Neuron (in vitro differentiated cells): ENCODE measurements around the gene INKA1.
"Not testable (repeated sequence)": the region's sequence is repeated elsewhere in the genome, so short reads cannot be mapped to it uniquely, and the experiment has no call there.

Source experiments
- H2AFZ ChIP-seq: one replicate; pipeline ENCODE4 v1.6.1; 2013; ENCODE audit warnings: low read depth, mild to moderate bottlenecking, inconsistent platforms, low read length, moderate library complexity
- H3K27me3 ChIP-seq: one replicate; pipeline ENCODE4 v1.6.1; 2013; ENCODE audit warnings: low read length; ENCODE audit not compliant: insufficient read depth
- H3K36me3 ChIP-seq: one replicate; pipeline ENCODE4 v1.6.1; 2013; ENCODE audit warnings: low read length; ENCODE audit not compliant: insufficient read depth
- H3K4me1 ChIP-seq: one replicate; pipeline ENCODE4 v1.6.1; 2013; ENCODE audit warnings: low read length; ENCODE audit not compliant: insufficient read depth
- H3K4me3 ChIP-seq: 2 replicates; pipeline ENCODE4 v1.5.1; 2013; ENCODE audit warnings: mild to moderate bottlenecking, low read length, moderate library complexity
- H3K9me3 ChIP-seq: one replicate; pipeline ENCODE4 v1.6.1; 2013; ENCODE audit warnings: low read length

The INKA1 gene

DNA sequence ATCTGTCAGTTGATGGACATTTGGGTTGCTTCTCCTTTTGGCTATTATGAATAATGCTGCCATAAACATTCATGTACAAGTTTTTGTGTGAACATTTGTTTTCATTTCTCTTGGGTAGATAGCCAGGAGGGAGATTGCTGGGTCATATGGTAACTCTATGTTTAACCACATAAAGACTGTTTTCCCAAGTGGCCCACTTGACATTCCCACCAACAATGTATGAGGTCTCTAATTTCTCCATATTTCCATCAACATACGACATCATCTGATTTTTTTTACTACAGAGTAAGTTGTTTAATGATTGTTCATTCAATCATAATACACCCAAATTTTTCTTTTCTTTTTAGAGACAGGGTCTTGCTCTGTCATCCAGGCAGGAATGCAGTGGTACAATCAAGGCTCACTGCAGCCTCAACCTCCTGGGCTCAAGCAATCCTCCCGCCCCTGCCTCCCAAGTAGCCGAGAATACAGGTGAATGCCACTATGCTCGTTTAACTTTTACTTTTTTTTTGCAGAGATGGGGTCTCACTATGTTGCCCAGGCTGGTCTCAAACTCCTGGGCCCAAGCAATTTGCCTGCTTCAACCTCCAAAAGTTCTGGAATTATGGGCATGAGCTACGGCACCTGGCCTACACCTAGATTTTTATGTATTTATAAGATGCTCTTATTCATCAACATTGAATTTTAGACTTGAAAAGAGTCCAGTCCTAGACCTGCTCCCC lies 23.5 kb upstream of the INKA1 start:
- Histone ChIP-seq H3K36me3 (peaks cover 30% of the 10 kb centered on the region), H2AFZ (no peak overlapping the region), H3K4me3 (no peak overlapping the region), H3K4me1 (no peaks in the 10 kb centered on the region), H3K27me3 (no peaks in the 10 kb centered on the region), H3K9me3 (no peaks in the 10 kb centered on the region)

DNA sequence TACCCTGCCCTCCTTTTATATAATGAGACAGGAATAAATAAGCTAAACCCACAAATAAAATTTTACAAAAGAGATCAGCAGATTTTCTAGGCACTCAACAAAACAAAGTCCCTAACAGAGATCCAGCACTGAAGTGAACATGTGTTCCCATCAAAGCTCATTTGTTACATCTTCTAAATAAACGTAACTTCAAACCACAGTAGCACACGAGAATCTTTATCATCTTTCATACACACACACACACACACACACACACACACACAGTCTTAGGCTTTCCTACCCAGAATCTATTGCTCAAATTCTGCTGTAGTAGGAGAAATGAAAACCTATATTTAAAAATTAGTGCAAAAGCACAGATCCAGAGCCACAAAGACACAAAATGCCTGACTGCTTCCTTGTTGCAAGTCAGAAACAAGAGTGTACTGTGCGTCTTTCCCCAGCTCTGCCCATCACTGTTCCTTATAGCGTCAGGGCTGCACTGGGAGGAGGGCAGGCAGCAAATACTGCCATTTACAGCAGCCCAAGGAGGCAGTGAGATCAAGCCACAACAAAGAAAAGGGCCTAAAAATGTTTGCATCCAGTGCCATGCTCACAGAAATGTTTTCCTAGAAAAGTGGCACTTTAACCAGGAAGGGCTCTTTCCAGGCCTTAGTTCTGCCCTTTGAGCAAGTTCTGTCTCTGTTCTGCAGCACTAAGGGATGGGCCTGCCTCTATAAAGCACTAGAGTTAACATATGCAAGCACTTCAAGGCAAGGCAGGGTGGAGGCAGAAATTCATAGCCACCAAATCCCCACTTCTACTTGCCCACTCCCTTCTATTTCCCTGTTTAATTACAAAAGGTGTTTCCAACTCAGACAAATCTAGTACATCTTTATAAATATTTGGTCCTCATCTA lies 22.7 kb upstream of the INKA1 start:
- H3K36me3 ChIP-seq, result peaks cover 27% of the 10 kb centered on the region
- H3K27me3 ChIP-seq, result no peaks in the 10 kb centered on the region
- no peaks in the 10 kb centered on the region for H3K9me3 ChIP-seq
- no peak overlapping the region for H3K4me3 ChIP-seq
- peaks cover 5% of the 10 kb centered on the region for H3K4me1 ChIP-seq
- H2AFZ ChIP-seq, result no peak overlapping the region

GRCh38 chr3:49780975-49781365 lies 22.1 kb upstream of the INKA1 start:
- not testable (repeated sequence) for H3K9me3 ChIP-seq, H3K4me1 ChIP-seq, H3K27me3 ChIP-seq, H2AFZ ChIP-seq, H3K4me3 ChIP-seq
- peaks cover 23% of the 10 kb centered on the region for H3K36me3 ChIP-seq

DNA sequence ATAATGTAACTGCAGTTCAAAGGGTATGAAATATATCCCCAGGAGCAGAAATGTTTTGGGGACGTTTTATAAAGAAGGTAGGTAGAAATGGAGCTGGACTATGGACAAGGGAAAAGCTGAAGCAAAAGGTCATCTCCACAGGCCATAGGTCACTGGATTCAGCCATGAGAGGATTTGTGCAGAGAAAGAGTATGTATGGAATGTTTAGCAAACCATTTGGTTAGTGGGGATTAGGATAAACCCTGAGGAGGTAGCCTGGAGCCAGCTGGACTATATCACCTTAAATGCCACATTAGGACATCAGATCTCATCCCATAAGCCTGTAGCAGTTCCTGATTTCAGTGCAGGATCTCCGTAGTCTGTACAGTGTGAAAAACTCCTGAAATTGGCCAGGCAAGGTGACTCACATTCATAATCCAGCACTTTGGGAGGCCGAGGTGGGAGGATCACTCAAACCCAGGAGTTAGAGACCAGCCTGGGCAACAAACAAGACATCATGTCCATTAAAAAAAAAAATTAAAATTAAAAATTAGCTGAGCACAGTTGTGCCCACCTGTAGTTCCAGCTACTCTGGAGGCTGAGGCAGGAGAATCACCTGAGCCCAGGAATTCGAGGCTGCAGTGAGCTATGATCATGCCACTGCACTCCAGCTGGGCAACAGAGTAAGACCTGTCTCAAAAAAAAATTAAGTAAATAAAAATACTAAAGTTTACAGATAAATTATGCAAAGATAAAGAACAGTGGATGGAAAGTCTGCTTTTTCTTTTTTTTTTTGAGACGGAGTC lies 21.5 kb upstream of the INKA1 start:
- H3K27me3 ChIP-seq, result no peaks in the 10 kb centered on the region
- H3K4me1 ChIP-seq, result peaks cover 7% of the 10 kb centered on the region
- H3K4me3 ChIP-seq, result no peak overlapping the region
- no peak overlapping the region for H2AFZ ChIP-seq
- no peaks in the 10 kb centered on the region for H3K9me3 ChIP-seq
- peaks cover 23% of the 10 kb centered on the region for H3K36me3 ChIP-seq

DNA sequence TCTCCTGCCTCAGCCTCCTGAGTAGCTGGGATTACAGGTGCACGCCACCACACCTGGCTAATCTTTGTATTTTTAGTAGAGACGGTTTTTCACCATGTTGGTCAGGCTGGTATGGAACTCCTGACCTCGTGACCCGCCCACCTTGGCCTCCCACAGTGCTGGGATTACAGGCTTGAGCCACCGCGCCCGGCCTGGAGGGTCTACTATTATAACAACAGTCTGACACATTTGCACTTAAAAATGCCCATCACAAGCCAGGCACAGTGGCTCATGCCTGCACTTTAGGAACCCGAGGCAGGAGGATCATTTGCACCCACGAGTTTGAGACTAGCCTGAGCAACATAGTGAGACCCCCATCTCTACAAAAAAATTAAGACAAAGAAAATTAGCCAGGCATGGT lies 20.8 kb upstream of the INKA1 start:
- not testable (repeated sequence) for H3K27me3 ChIP-seq, H3K9me3 ChIP-seq, H2AFZ ChIP-seq, H3K4me3 ChIP-seq, H3K4me1 ChIP-seq
- peaks cover 21% of the 10 kb centered on the region for H3K36me3 ChIP-seq

GRCh38 chr3:49785565-49786356 lies 17.3 kb upstream of the INKA1 start:
- Histone ChIP-seq H2AFZ (no peak overlapping the region), H3K27me3 (no peaks in the 10 kb centered on the region), H3K4me1 (peaks cover 14% of the 10 kb centered on the region), H3K36me3 (peaks cover 10% of the 10 kb centered on the region), H3K9me3 (no peaks in the 10 kb centered on the region), H3K4me3 (peak overlapping the region; percentile 81)

DNA sequence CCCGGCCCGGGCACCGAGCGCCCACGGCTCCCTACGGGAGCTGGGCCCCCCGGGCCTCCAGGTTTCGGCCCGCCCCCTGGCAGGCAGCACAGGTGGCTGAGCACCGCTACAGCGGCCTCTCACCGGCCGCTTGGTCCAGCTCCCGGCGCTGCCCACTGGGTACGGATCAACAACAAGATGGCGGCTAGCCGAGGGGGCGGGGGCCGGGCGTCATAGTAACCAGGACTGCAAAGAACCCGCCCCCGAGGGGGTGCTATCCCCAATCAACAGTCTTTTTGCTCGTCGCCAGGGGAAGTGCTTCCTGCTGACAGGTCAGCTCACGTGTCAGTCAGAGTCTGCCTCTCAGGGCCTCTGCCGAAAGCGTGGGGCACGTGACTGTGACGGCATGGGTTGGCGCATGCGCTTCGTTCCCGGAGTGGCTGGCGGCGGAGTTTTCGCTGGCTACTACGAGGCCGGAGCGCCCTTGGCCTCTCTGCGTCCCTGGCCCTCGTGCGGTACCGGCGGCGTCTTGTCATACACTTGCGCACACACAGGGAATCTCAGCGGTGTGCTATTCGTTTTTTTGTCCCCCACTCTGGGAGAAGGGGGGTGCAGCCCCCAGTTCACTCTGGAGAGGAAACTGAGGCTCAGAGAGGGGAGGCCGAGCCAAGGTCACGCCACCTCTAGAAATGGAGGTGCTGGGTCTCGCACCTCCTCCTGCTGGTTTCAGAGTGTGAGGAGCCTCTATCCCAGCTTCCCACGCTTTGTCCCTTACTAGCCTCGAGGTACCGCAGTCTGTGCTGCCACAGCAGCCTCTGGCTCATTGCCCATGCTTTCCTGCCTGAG lies 16.5 kb upstream of the INKA1 start, which contains the start of gene IP6K1:
IP6K1 (minus strand) TSS at position 186 of the 825 bp plus-strand sequence. CDS start 38,502 bp downstream, outside the sequence.
- no peaks in the 10 kb centered on the region for H3K9me3 ChIP-seq
- peaks cover 7% of the 10 kb centered on the region for H3K36me3 ChIP-seq
- no peak within 1 kb of the TSS for H2AFZ ChIP-seq
- H3K27me3 ChIP-seq, result no peaks in the 10 kb centered on the region
- peaks cover 20% of the 10 kb centered on the region for H3K4me1 ChIP-seq
- peak within 1 kb of the TSS; percentile 81 for H3K4me3 ChIP-seq

DNA sequence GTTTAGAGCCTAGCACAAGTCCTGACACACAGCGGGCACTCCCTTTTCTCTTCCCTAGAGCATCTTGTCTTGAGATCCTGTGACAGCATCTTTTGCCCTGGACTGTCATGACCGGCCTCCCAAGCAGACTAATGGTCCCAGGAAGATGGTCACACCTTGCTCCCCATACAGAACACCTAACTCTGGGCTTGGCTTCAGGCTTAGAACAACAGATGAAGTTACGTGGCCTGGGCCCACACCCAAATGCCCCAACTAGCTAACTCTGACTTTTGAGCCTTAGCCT lies 15.9 kb upstream of the INKA1 start:
- peaks cover 6% of the 10 kb centered on the region for H3K36me3 ChIP-seq
- no peaks in the 10 kb centered on the region for H3K9me3 ChIP-seq
- no peaks in the 10 kb centered on the region for H3K27me3 ChIP-seq
- no peak overlapping the region for H2AFZ ChIP-seq
- peaks cover 20% of the 10 kb centered on the region for H3K4me1 ChIP-seq
- peak overlapping the region; percentile 47 for H3K4me3 ChIP-seq

- peaks cover 20% of the 10 kb centered on the region for H3K4me1 ChIP-seq
- no peak overlapping the region for H3K4me3 ChIP-seq
- no peaks in the 10 kb centered on the region for H3K9me3 ChIP-seq
- peaks cover 4% of the 10 kb centered on the region for H3K36me3 ChIP-seq
- H3K27me3 ChIP-seq, result no peaks in the 10 kb centered on the region
- H2AFZ ChIP-seq, result no peak overlapping the region
Measured at GRCh38 chr3:49787536-49787935, 15.5 kb upstream of the INKA1 start.

GRCh38 chr3:49788056-49788455 lies 15.0 kb upstream of the INKA1 start:
- peaks cover 4% of the 10 kb centered on the region for H3K36me3 ChIP-seq
- no peak overlapping the region for H3K4me3 ChIP-seq
- H3K9me3 ChIP-seq, result no peaks in the 10 kb centered on the region
- peaks cover 20% of the 10 kb centered on the region for H3K4me1 ChIP-seq
- H3K27me3 ChIP-seq, result no peaks in the 10 kb centered on the region
- H2AFZ ChIP-seq, result no peak overlapping the region

- Histone ChIP-seq H3K4me3 (no peak overlapping the region), H3K27me3 (no peaks in the 10 kb centered on the region), H2AFZ (no peak overlapping the region), H3K9me3 (peaks cover 2% of the 10 kb centered on the region), H3K36me3 (no peaks in the 10 kb centered on the region), H3K4me1 (peaks cover 14% of the 10 kb centered on the region)
Measured at GRCh38 chr3:49790626-49791411, 12.2 kb upstream of the INKA1 start.
